Measurements from ENCODE around the gene FEM1B.

GRCh38 chr15:68258692-68259091, 18.9 kb upstream of the FEM1B start:
- TF ChIP-seq POLR2A (IDR thresholded peaks at IDR 0.05; ENCODE audit: low read length) = no peak
- no peak for TF ChIP-seq GATA1 (IDR thresholded peaks at IDR 0.05; ENCODE audit: low read depth, low read length)

Data from erythroblast (primary cell).